Lower leg skin (tissue), 3 donors: ENCODE results near the gene SPEF1.

Source experiments
- CTCF ChIP-seq, 3 donors: fragments of 450-650 bp; IDR thresholded peaks; one replicate each; pipeline ENCODE4 v1.5.1; 2016; ENCODE audit warnings: antibody characterized with exemption in 3 of 3, mild to moderate bottlenecking in 3 of 3, moderate library complexity in 2 of 3
- POLR2A ChIP-seq, 2 donors: fragments of 450-650 bp; IDR thresholded peaks; one replicate each; pipeline ENCODE4 v1.6.1; 2016 to 2017; ENCODE audit warnings: antibody characterized with exemption in 2 of 2, mild to moderate bottlenecking in 1 of 2, moderate library complexity in 1 of 2

- no peak for TF ChIP-seq CTCF (IDR thresholded peaks at IDR 0.05)
- TF ChIP-seq POLR2A (IDR thresholded peaks at IDR 0.05) = no peak
These were observed 33.8 kb upstream of the SPEF1 start for GRCh38 chr20:3814928-3815495.
